ENCODE data around the gene ASPM.

DNA sequence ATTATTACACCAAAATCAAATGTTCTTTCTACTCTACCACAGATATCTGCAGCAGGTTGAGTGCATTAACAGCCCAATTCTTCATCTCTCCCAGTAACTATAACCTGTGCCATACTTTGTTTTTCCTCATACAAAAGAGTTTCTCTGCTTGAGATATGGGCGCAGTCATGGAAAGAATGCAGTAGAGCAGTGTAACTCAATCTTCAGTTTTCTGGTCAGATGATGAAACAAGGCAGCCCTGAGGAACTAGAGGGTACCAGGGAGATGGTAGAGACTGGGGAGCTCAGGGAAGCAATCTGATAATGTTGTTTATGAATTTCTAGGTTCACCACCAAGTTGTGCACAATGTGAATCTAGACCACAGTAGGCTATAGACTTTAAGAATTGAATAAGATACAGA, 39.6 kb downstream of the ASPM start:
- TF ChIP-seq, protein P1, sequence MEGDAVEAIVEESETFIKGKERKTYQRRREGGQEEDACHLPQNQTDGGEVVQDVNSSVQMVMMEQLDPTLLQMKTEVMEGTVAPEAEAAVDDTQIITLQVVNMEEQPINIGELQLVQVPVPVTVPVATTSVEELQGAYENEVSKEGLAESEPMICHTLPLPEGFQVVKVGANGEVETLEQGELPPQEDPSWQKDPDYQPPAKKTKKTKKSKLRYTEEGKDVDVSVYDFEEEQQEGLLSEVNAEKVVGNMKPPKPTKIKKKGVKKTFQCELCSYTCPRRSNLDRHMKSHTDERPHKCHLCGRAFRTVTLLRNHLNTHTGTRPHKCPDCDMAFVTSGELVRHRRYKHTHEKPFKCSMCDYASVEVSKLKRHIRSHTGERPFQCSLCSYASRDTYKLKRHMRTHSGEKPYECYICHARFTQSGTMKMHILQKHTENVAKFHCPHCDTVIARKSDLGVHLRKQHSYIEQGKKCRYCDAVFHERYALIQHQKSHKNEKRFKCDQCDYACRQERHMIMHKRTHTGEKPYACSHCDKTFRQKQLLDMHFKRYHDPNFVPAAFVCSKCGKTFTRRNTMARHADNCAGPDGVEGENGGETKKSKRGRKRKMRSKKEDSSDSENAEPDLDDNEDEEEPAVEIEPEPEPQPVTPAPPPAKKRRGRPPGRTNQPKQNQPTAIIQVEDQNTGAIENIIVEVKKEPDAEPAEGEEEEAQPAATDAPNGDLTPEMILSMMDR (IDR thresholded peaks at IDR 0.05): no peak
- TF ChIP-seq POLR2A (IDR thresholded peaks at IDR 0.05) (no peak), POLR2AphosphoS5 (IDR thresholded peaks at IDR 0.05) (no peak)

Measured in prostate gland (tissue), 2 donors.